Uterus (tissue), 4 donors: Measurements from ENCODE around the gene TTC34. TPM values are rescaled to one million over a fixed set of nuclear protein-coding genes. Genes with fewer than 3 reads are reported as not detected.

Source experiments
- DNase-seq, 2 donors: peaks; one replicate each; pipeline ENCODE4 v3.0.0-alpha.2; 2019 to 2020
- H3K27ac ChIP-seq, 2 donors: fragments of 200-600 bp; sonication (generic); 1 replicate in 1 of 2; 2 replicates in 1 of 2; pipeline ENCODE4 v1.5.1; 2016 to 2018
- H3K27me3 ChIP-seq, 2 donors: fragments of 200-600 bp; sonication (generic); one replicate each; pipeline ENCODE4 v1.5.1; 2018 to 2019; ENCODE audit warnings: control low read depth in 1 of 2
- H3K36me3 ChIP-seq, 2 donors: fragments of 200-600 bp; sonication (generic); one replicate each; pipeline ENCODE4 v1.5.1; 2019; ENCODE audit warnings: control low read depth in 1 of 2
- H3K4me1 ChIP-seq, 2 donors: fragments of 200-600 bp; sonication (generic); one replicate each; pipeline ENCODE4 v1.5.1; 2018 to 2019; ENCODE audit warnings: control low read depth in 1 of 2
- H3K4me3 ChIP-seq, 2 donors: fragments of 200-600 bp; sonication (generic); 1 replicate in 1 of 2; 2 replicates in 1 of 2; pipeline ENCODE4 v1.5.1; 2018 to 2019; ENCODE audit warnings: mild to moderate bottlenecking in 1 of 2
- H3K9me3 ChIP-seq, 2 donors: fragments of 200-600 bp; sonication (generic); one replicate each; pipeline ENCODE4 v1.5.1; 2019; ENCODE audit warnings: control low read depth in 1 of 2
- CTCF ChIP-seq, 4 experiments: fragments of 200-600 bp in 2 of 4; fragments of 450-650 bp in 2 of 4; sonication (generic) in 2 of 4; IDR thresholded peaks; one replicate each; pipeline ENCODE4 v1.5.1; 2016 to 2019; ENCODE audit warnings: antibody characterized with exemption in 4 of 4, mild to moderate bottlenecking in 2 of 4, moderate library complexity in 1 of 4
- POLR2A ChIP-seq, 2 donors: fragments of 450-650 bp; IDR thresholded peaks; one replicate each; pipeline ENCODE4 v1.6.1; 2016; ENCODE audit warnings: antibody characterized with exemption in 2 of 2, mild to moderate bottlenecking in 1 of 2, moderate library complexity in 1 of 2
- intact Hi-C: fragments of 100-400 bp; cut with DNase I; formaldehyde crosslinking; loops from one replicate; pipeline ENCODE4 v1.15.1; 2023; ENCODE audit warnings: low total_unique reads
- total RNA-seq, 4 donors: library from RNA; depleted of rRNA in 3 of 4; stranded (reverse); fragments of >200 nt in 3 of 4; gene quantifications; one replicate each; pipeline versions ENCODE4 v1.1.0 to v1.2.4, GENCODE V29; 2014 to 2023
- donor health status: DM: yes; HTN: yes; CAD: no.

TTC34 gene
- total RNA-seq, 4 donors from 2014 or later: 0.29 to 2.9 (median 0.43) TPM

- no peak for TF ChIP-seq CTCF (IDR thresholded peaks at IDR 0.05)
- TF ChIP-seq POLR2A (IDR thresholded peaks at IDR 0.05): no peak
- no peaks in the 10 kb centered on the region for H3K27me3 ChIP-seq
- H3K4me3 ChIP-seq: no peak overlapping the region
- no peaks in the 10 kb centered on the region for H3K9me3 ChIP-seq
- DNase-seq: no peak
- H3K36me3 ChIP-seq: no peaks in the 10 kb centered on the region
- peaks cover 0 to 12% of the 10 kb centered on the region in 2 donors for H3K4me1 ChIP-seq
- intact Hi-C loops: loop anchor here (10.0 kb wide), 1 partner anchor 226 kb away; the partner anchor contains the start of gene PEX10
- no peak overlapping the region for H3K27ac ChIP-seq
These were observed 160.9 kb downstream of the TTC34 start for GRCh38 chr1:2640626-2641025.

- Histone ChIP-seq H3K36me3 (no peaks in the 10 kb centered on the region), H3K4me1 (peaks cover 0 to 12% of the 10 kb centered on the region in 2 donors), H3K27ac (no peak overlapping the region), H3K4me3 (no peak overlapping the region), H3K27me3 (no peaks in the 10 kb centered on the region), H3K9me3 (no peaks in the 10 kb centered on the region)
- no peak for TF ChIP-seq CTCF (IDR thresholded peaks at IDR 0.05)
- no peak for DNase-seq
- intact Hi-C loops: loop anchor here (10.0 kb wide), 1 partner anchor 225 kb away; the partner anchor contains the start of gene PEX10
These were observed 161.6 kb downstream of the TTC34 start for GRCh38 chr1:2639607-2640521.

- no peak for DNase-seq
These were observed 162.3 kb downstream of the TTC34 start for GRCh38 chr1:2639203-2639602.

GRCh38 chr1:2638466-2639115, 162.9 kb downstream of the TTC34 start:
- intact Hi-C loops: no loop called here
- Histone ChIP-seq H3K4me3 (no peak overlapping the region), H3K9me3 (no peaks in the 10 kb centered on the region), H3K27me3 (no peaks in the 10 kb centered on the region), H3K27ac (no peak overlapping the region), H3K36me3 (no peaks in the 10 kb centered on the region), H3K4me1 (peaks cover 0 to 11% of the 10 kb centered on the region in 2 donors)
- TF ChIP-seq CTCF (IDR thresholded peaks at IDR 0.05): no peak
- TF ChIP-seq POLR2A (IDR thresholded peaks at IDR 0.05): no peak
- no peak for DNase-seq

More at GRCh38 chr1:2639203-2639602, 162.3 kb downstream of the TTC34 start:
- no peaks in the 10 kb centered on the region for H3K27me3 ChIP-seq
- intact Hi-C loops: no loop called here
- H3K9me3 ChIP-seq: no peaks in the 10 kb centered on the region
- no peak overlapping the region for H3K4me3 ChIP-seq
- peaks cover 0 to 12% of the 10 kb centered on the region in 2 donors for H3K4me1 ChIP-seq
- no peak for TF ChIP-seq CTCF (IDR thresholded peaks at IDR 0.05)
- no peak for TF ChIP-seq POLR2A (IDR thresholded peaks at IDR 0.05)
- H3K27ac ChIP-seq: no peak overlapping the region
- no peaks in the 10 kb centered on the region for H3K36me3 ChIP-seq
